MG63 (cell line): Measurements from ENCODE around the gene IZUMO4. TPM values are rescaled to one million over a fixed set of nuclear protein-coding genes. Genes with fewer than 3 reads are reported as not detected.

Experiments
- DNase-seq: peaks from one replicate; pipeline ENCODE4 v3.0.0-alpha.2; 2020
- H3K27me3 ChIP-seq: fragments of 250-450 bp; sonication (Bioruptor Pico); 2 replicates; pipeline ENCODE4 v1.5.1; 2020; ENCODE audit warnings: mild to moderate bottlenecking, moderate library complexity
- H3K36me3 ChIP-seq: fragments of 250-450 bp; sonication (Bioruptor Pico); 2 replicates; pipeline ENCODE4 v1.5.1; 2020; ENCODE audit warnings: mild to moderate bottlenecking, moderate library complexity
- H3K4me3 ChIP-seq: fragments of 250-450 bp; sonication (Bioruptor Pico); 2 replicates; pipeline ENCODE4 v1.5.1; 2020; ENCODE audit warnings: mild to moderate bottlenecking, moderate library complexity
- H3K9me3 ChIP-seq: fragments of 250-450 bp; sonication (Bioruptor Pico); 2 replicates; pipeline ENCODE4 v1.5.1; 2020; ENCODE audit warnings: mild to moderate bottlenecking, moderate library complexity
- total RNA-seq: library from RNA; depleted of rRNA; stranded (reverse); fragments of >200 nt; shearing (Covaris generic); gene quantifications from 2 replicates; pipeline ENCODE4 v1.2.3, GENCODE V29; 2014; ENCODE audit warnings: low replicate concordance

The IZUMO4 gene
- total RNA-seq, 1 experiment from 2014 or later, result not detected

- no peak for DNase-seq
- Histone ChIP-seq H3K36me3 (no peaks in the 10 kb centered on the region), H3K27me3 (no peaks in the 10 kb centered on the region), H3K4me3 (no peak overlapping the region), H3K9me3 (no peaks in the 10 kb centered on the region)
These were observed 39.9 kb upstream of the IZUMO4 start for GRCh38 chr19:2056837-2057192.

GRCh38 chr19:2057484-2058469, 38.9 kb upstream of the IZUMO4 start:
- Histone ChIP-seq H3K9me3 (no peaks in the 10 kb centered on the region), H3K27me3 (no peaks in the 10 kb centered on the region), H3K4me3 (no peak overlapping the region), H3K36me3 (no peaks in the 10 kb centered on the region)
- DNase-seq, result no peak

DNA sequence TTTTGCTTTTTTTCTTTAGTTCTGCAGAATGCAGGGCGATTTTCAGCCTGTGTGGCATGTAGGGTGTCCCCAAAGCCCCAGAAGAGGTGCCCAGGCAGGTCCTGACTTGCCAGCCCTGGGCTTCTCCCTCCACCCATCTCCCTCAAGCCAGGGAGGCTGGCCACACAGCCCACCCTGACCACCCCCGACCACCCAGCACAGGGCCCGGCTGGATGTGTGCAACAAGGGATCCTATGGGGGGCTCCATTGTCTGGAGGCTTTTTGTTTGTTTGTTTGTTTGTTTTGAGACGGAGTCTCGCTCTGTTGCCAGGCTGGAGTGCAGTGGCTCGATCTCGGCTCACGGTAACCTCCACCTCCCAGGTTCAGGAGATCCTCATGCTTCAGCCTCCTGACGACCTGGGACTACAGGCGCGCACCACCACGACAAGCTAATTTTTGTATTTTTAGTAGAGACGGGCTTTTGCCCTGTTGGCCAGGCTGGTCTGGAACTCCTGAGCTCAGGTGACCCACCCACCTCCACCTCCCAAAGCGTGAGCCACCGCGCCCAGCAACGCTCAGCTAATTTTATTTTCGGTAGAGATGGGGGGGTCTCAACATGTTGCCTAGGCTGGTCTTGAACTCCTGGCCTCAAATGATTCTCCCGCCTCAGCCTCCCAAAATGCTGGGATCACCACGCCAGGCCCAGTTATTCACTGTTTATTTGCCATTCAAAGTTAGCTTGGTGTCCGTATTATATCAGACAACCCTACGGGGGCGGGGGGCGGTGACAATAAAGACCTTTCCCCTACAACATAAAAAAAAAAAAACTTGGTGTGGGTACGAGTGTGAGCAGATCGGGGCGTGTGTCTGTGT, 37.9 kb upstream of the IZUMO4 start:
- H3K9me3 ChIP-seq, result no peaks in the 10 kb centered on the region
- no peak for DNase-seq

DNA sequence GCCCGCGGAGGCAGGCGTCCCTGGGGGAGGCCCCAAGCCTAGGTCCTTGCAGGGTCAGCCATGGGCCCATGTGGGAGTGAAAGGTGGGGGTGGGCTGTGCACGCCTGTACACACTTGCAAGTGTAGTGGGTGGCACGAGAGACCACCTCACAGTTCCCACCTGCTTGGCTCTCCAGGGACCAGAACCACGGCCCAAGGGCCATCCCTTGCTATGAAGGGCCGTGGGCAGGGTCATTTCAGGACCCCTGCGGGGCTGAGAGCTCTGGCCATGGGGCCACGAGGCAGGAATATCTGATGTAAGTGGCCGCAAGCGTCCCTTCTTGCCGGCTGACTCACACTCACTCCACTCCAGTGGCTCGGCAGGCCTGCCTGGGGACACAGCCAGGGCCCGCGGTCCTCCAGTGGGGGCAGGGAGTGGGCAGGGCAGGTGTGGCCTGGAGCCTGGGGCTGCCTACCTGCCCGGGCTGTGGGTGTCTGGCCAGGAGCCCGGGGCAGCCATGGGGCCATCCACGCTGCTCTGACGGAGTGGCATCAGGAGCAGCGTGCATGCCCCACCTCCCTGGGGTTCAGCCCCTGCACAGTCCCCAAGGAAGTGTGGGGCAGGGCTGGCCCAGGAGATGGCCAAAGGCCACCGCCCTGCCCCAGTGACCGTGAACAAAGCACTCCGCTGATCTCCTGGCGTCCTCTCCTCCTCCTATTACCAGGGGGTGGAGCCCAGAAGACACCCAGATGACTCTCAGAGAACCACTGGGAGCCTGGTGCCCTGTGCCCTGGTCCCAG, 37.1 kb upstream of the IZUMO4 start:
- DNase-seq, result peak; percentile 85
- peak overlapping the region; percentile 8; the same call in 1 of the 2 replicates for H3K4me3 ChIP-seq
- H3K9me3 ChIP-seq, result no peaks in the 10 kb centered on the region
- H3K27me3 ChIP-seq, result no peaks in the 10 kb centered on the region
- H3K36me3 ChIP-seq, result no peaks in the 10 kb centered on the region

More for the DNA sequence above, 37.9 kb upstream of the IZUMO4 start:
- Histone ChIP-seq H3K27me3 (no peaks in the 10 kb centered on the region), H3K36me3 (no peaks in the 10 kb centered on the region), H3K4me3 (no peak overlapping the region)

GRCh38 chr19:2060884-2061494, 35.7 kb upstream of the IZUMO4 start:
- peak; percentile 76 for DNase-seq

GRCh38 chr19:2061495-2062388, 35.0 kb upstream of the IZUMO4 start:
- Histone ChIP-seq H3K27me3 (no peaks in the 10 kb centered on the region), H3K4me3 (peak overlapping the region; percentile 59), H3K36me3 (no peaks in the 10 kb centered on the region), H3K9me3 (no peaks in the 10 kb centered on the region)
- DNase-seq, result peak; percentile 92

More at GRCh38 chr19:2060884-2061494, 35.7 kb upstream of the IZUMO4 start:
- Histone ChIP-seq H3K4me3 (peak overlapping the region; percentile 59), H3K27me3 (no peaks in the 10 kb centered on the region), H3K9me3 (no peaks in the 10 kb centered on the region), H3K36me3 (no peaks in the 10 kb centered on the region)

GRCh38 chr19:2062389-2062729, 34.4 kb upstream of the IZUMO4 start:
- no peak overlapping the region for H3K4me3 ChIP-seq
- H3K9me3 ChIP-seq, result no peaks in the 10 kb centered on the region
- no peaks in the 10 kb centered on the region for H3K36me3 ChIP-seq
- DNase-seq, result no peak
- H3K27me3 ChIP-seq, result no peaks in the 10 kb centered on the region

DNA sequence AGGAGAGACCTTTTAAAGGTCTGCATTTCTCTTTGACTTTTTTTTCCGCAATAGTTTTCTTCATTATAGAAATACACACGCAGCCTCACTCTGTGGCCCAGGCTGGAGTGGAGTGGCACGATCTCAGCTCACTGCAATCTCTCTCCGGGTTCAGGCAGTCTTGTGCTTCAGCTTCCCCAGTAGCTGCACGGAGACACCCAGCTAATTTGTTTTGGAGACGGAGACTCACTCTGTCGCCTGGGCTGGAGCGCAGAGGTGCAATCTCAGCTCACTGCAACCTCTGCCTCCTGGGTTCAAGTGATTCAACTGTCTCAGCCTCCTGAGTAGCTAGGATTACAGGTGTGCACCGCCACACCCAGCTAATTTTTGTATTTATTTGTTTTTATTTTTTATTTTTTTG, 33.9 kb upstream of the IZUMO4 start:
- Histone ChIP-seq H3K36me3 (no peaks in the 10 kb centered on the region), H3K4me3 (no peak overlapping the region), H3K9me3 (no peaks in the 10 kb centered on the region), H3K27me3 (no peaks in the 10 kb centered on the region)
- DNase-seq, result no peak

DNA sequence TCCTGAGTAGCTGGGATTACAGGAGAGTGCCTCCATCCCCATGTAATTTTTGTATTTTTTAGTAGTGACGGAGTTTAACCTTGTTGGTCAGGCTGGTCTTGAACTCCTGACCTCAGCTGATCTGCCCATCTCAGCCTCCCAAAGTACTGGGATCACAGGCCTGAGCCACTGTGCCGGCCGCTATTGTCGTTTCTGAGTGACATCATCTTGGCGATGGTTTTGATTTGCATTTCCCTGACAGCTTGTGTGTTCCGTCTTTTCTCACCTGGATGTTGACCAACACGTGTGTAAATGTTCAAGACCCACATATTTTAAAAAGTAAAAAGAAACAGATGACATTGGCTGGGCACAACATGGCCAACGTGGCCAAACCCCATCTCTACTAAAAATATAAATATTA, 32.9 kb upstream of the IZUMO4 start:
- Histone ChIP-seq H3K9me3 (no peaks in the 10 kb centered on the region), H3K4me3 (no peak overlapping the region), H3K36me3 (no peaks in the 10 kb centered on the region), H3K27me3 (no peaks in the 10 kb centered on the region)
- DNase-seq, result no peak

- H3K27me3 ChIP-seq, result no peaks in the 10 kb centered on the region
- no peak overlapping the region for H3K4me3 ChIP-seq
- no peak for DNase-seq
- no peaks in the 10 kb centered on the region for H3K9me3 ChIP-seq
- no peaks in the 10 kb centered on the region for H3K36me3 ChIP-seq
These were observed 32.3 kb upstream of the IZUMO4 start for GRCh38 chr19:2064395-2064787.

GRCh38 chr19:2064788-2065524, 31.8 kb upstream of the IZUMO4 start:
- Histone ChIP-seq H3K4me3 (no peak overlapping the region), H3K36me3 (no peaks in the 10 kb centered on the region), H3K27me3 (no peaks in the 10 kb centered on the region), H3K9me3 (no peaks in the 10 kb centered on the region)
- no peak for DNase-seq

- no peak for DNase-seq
- Histone ChIP-seq H3K9me3 (no peaks in the 10 kb centered on the region), H3K27me3 (no peaks in the 10 kb centered on the region), H3K4me3 (no peak overlapping the region), H3K36me3 (no peaks in the 10 kb centered on the region; the same call in 1 of the 2 replicates)
These were observed 26.3 kb upstream of the IZUMO4 start for GRCh38 chr19:2070436-2070827.

- H3K36me3 ChIP-seq, result no peaks in the 10 kb centered on the region; the same call in 1 of the 2 replicates
- no peak overlapping the region for H3K4me3 ChIP-seq
- no peaks in the 10 kb centered on the region for H3K27me3 ChIP-seq
- H3K9me3 ChIP-seq, result no peaks in the 10 kb centered on the region
- no peak for DNase-seq
These were observed 25.6 kb upstream of the IZUMO4 start for GRCh38 chr19:2070986-2071673.

- Histone ChIP-seq H3K4me3 (no peak overlapping the region), H3K27me3 (no peaks in the 10 kb centered on the region), H3K9me3 (no peaks in the 10 kb centered on the region), H3K36me3 (no peaks in the 10 kb centered on the region; the same call in 1 of the 2 replicates)
- DNase-seq, result no peak
These were observed 23.8 kb upstream of the IZUMO4 start for GRCh38 chr19:2072757-2073551.
